Measurements from ENCODE around the gene CNP.

The CNP gene

DNA sequence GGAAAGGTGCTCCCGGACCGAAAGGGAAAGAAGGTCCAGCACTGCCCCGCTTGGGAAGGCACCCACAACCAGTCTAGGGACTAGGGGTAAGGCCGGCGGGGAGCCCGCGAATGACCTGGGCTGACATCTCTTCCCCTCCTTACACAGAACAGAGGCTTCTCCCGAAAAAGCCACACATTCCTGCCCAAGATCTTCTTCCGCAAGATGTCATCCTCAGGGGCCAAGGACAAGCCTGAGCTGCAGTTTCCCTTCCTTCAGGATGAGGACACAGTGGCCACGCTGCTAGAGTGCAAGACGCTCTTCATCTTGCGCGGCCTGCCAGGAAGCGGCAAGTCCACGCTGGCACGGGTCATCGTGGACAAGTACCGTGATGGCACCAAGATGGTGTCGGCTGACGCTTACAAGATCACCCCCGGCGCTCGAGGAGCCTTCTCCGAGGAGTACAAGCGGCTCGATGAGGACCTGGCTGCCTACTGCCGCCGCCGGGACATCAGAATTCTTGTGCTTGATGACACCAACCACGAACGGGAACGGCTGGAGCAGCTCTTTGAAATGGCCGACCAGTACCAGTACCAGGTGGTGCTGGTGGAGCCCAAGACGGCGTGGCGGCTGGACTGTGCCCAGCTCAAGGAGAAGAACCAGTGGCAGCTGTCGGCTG, 1.5 kb downstream of the CNP start:
- no peak overlapping the region for H3K9ac ChIP-seq (ENCODE audit: low read length)
- no peaks in the 10 kb centered on the region for H3K9me3 ChIP-seq (ENCODE audit: control insufficient read depth, low read length)
- no peaks in the 10 kb centered on the region for H3K36me3 ChIP-seq (ENCODE audit: control insufficient read depth, insufficient read depth, low read length)
- peak overlapping the region; percentile 32 for H3K4me3 ChIP-seq (ENCODE audit: low read length)
- no peaks in the 10 kb centered on the region for H3K27me3 ChIP-seq (ENCODE audit: control insufficient read depth, insufficient read depth, low read length)
- peaks cover 24% of the 10 kb centered on the region for H3K4me1 ChIP-seq (ENCODE audit: control insufficient read depth, insufficient read depth, low read length)

DNA sequence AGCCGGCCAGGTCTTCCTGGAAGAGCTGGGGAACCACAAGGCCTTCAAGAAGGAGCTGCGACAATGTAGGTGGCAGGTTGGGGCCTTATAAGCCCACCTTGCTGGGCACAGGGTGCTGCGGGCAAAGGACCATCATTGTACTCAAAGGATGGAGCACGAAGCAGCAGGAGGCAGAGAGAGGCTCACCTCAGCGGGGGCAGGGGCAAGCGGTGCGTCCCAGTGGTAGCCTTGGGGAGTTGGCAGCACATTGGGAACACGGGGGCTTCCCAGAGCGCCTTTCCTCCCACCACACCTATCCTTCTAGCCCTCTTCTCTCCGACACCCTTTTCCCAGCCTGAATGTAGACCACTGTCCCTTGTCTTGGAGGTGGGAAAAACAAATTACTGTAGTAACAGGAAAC, 2.1 kb downstream of the CNP start:
- Histone ChIP-seq H3K36me3 (ENCODE audit: control insufficient read depth, insufficient read depth, low read length) (no peaks in the 10 kb centered on the region), H3K4me1 (ENCODE audit: control insufficient read depth, insufficient read depth, low read length) (peaks cover 24% of the 10 kb centered on the region), H3K9ac (ENCODE audit: low read length) (no peak overlapping the region), H3K4me3 (ENCODE audit: low read length) (no peak overlapping the region), H3K9me3 (ENCODE audit: control insufficient read depth, low read length) (no peaks in the 10 kb centered on the region), H3K27me3 (ENCODE audit: control insufficient read depth, insufficient read depth, low read length) (no peaks in the 10 kb centered on the region)

- Histone ChIP-seq H3K36me3 (ENCODE audit: control insufficient read depth, insufficient read depth, low read length) (peaks cover 15% of the 10 kb centered on the region), H3K4me3 (ENCODE audit: low read length) (no peak overlapping the region), H3K27me3 (ENCODE audit: control insufficient read depth, insufficient read depth, low read length) (no peaks in the 10 kb centered on the region), H3K9ac (ENCODE audit: low read length) (peak overlapping the region; percentile 8), H3K9me3 (ENCODE audit: control insufficient read depth, low read length) (no peaks in the 10 kb centered on the region), H3K4me1 (ENCODE audit: control insufficient read depth, insufficient read depth, low read length) (peaks cover 22% of the 10 kb centered on the region)
Measured at GRCh38 chr17:41970901-41971331, 4.3 kb downstream of the CNP start.

- peaks cover 22% of the 10 kb centered on the region for H3K4me1 ChIP-seq (ENCODE audit: control insufficient read depth, insufficient read depth, low read length)
- H3K9me3 ChIP-seq (ENCODE audit: control insufficient read depth, low read length): no peaks in the 10 kb centered on the region
- no peak overlapping the region for H3K4me3 ChIP-seq (ENCODE audit: low read length)
- no peaks in the 10 kb centered on the region for H3K27me3 ChIP-seq (ENCODE audit: control insufficient read depth, insufficient read depth, low read length)
- peaks cover 18% of the 10 kb centered on the region for H3K36me3 ChIP-seq (ENCODE audit: control insufficient read depth, insufficient read depth, low read length)
- no peak overlapping the region for H3K9ac ChIP-seq (ENCODE audit: low read length)
Measured at GRCh38 chr17:41971721-41972523, 5.3 kb downstream of the CNP start.

DNA sequence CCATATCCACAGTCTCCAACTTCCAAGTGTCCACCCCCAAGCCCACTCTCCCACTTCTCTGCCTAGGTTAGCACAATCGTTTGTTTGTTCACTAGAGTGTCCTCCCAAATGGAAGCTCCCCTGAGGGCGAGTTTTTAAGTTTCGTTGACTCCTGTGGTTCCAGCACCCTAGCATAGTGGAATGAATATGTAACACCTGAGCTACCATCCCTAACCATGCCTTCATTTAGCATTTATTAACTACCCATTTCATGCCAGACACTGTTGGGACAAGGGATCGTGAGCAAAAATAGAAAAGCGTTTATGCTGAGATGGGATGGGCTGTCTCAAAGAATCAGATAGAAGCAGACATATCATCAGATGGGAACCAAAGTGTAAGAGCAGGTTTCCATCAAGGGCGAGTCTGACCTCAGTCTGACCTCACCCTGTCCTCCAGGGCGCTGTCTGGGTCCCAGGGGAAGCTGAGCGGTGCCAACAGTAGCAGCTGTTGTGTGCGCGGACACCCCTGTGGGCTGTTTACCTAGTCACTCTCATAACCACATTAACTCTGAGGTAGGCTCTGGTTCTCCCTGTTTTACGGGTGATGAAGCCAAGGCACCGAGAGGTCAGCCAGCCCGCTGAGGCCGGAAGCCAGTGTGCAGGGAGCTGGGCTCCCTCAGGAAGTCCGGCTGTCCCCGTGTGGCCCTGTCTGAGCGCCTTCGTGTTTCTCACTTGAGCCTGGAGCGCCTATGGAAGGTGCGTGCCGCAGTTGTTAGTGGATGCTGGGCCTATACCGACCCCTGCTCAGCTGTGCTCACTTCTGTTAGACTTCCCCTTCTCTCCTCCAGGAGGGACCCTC, 6.2 kb downstream of the CNP start:
- Histone ChIP-seq H3K4me1 (ENCODE audit: control insufficient read depth, insufficient read depth, low read length) (peaks cover 28% of the 10 kb centered on the region), H3K4me3 (ENCODE audit: low read length) (no peak overlapping the region), H3K9me3 (ENCODE audit: control insufficient read depth, low read length) (no peaks in the 10 kb centered on the region), H3K9ac (ENCODE audit: low read length) (peak overlapping the region; percentile 11), H3K27me3 (ENCODE audit: control insufficient read depth, insufficient read depth, low read length) (no peaks in the 10 kb centered on the region), H3K36me3 (ENCODE audit: control insufficient read depth, insufficient read depth, low read length) (peaks cover 18% of the 10 kb centered on the region)

DNA sequence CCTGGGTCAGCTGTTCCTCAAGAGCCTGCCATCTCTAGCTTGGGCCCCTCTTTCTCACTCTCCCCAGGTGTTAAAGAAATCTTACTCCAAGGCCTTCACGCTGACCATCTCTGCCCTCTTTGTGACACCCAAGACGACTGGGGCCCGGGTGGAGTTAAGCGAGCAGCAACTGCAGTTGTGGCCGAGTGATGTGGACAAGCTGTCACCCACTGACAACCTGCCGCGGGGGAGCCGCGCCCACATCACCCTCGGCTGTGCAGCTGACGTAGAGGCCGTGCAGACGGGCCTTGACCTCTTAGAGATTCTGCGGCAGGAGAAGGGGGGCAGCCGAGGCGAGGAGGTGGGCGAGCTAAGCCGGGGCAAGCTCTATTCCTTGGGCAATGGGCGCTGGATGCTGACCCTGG, 6.8 kb downstream of the CNP start:
- Histone ChIP-seq H3K36me3 (ENCODE audit: control insufficient read depth, insufficient read depth, low read length) (peaks cover 18% of the 10 kb centered on the region), H3K4me1 (ENCODE audit: control insufficient read depth, insufficient read depth, low read length) (peaks cover 28% of the 10 kb centered on the region), H3K4me3 (ENCODE audit: low read length) (no peak overlapping the region)

GRCh38 chr17:41974031-41974430, 7.4 kb downstream of the CNP start:
- no peaks in the 10 kb centered on the region for H3K9me3 ChIP-seq (ENCODE audit: control insufficient read depth, low read length)
- H3K9ac ChIP-seq (ENCODE audit: low read length): no peak overlapping the region
- peaks cover 18% of the 10 kb centered on the region for H3K36me3 ChIP-seq (ENCODE audit: control insufficient read depth, insufficient read depth, low read length)
- no peak overlapping the region for H3K4me3 ChIP-seq (ENCODE audit: low read length)
- H3K27me3 ChIP-seq (ENCODE audit: control insufficient read depth, insufficient read depth, low read length): no peaks in the 10 kb centered on the region
- peaks cover 26% of the 10 kb centered on the region for H3K4me1 ChIP-seq (ENCODE audit: control insufficient read depth, insufficient read depth, low read length)

More for the DNA sequence above, 6.8 kb downstream of the CNP start:
- Histone ChIP-seq H3K9ac (ENCODE audit: low read length) (peak overlapping the region; percentile 6), H3K27me3 (ENCODE audit: control insufficient read depth, insufficient read depth, low read length) (no peaks in the 10 kb centered on the region), H3K9me3 (ENCODE audit: control insufficient read depth, low read length) (no peaks in the 10 kb centered on the region)

DNA sequence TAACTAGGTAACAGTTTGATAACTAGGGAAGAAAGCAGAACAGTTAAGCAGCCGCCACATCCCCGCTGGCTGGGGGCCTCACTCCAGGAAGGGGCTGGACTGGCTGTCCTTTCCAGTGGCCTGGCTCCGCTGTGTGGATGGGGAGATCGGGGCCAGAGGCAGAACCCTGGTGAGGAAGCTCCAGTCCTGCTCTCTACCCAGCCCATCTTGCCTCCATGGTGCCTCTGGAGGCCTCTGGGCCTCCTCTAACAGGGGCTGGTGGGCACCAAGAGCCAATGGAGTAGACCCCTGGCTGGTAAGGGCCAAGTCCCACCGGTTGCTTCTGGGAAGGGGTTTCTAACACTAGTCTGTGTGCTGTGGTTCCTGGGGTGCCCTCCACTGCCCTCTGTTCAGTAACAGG, 8.1 kb downstream of the CNP start:
- H3K27me3 ChIP-seq (ENCODE audit: control insufficient read depth, insufficient read depth, low read length): no peaks in the 10 kb centered on the region
- H3K9ac ChIP-seq (ENCODE audit: low read length): no peak overlapping the region
- peaks cover 23% of the 10 kb centered on the region for H3K4me1 ChIP-seq (ENCODE audit: control insufficient read depth, insufficient read depth, low read length)
- peaks cover 18% of the 10 kb centered on the region for H3K36me3 ChIP-seq (ENCODE audit: control insufficient read depth, insufficient read depth, low read length)
- no peaks in the 10 kb centered on the region for H3K9me3 ChIP-seq (ENCODE audit: control insufficient read depth, low read length)
- no peak overlapping the region for H3K4me3 ChIP-seq (ENCODE audit: low read length)

DNA sequence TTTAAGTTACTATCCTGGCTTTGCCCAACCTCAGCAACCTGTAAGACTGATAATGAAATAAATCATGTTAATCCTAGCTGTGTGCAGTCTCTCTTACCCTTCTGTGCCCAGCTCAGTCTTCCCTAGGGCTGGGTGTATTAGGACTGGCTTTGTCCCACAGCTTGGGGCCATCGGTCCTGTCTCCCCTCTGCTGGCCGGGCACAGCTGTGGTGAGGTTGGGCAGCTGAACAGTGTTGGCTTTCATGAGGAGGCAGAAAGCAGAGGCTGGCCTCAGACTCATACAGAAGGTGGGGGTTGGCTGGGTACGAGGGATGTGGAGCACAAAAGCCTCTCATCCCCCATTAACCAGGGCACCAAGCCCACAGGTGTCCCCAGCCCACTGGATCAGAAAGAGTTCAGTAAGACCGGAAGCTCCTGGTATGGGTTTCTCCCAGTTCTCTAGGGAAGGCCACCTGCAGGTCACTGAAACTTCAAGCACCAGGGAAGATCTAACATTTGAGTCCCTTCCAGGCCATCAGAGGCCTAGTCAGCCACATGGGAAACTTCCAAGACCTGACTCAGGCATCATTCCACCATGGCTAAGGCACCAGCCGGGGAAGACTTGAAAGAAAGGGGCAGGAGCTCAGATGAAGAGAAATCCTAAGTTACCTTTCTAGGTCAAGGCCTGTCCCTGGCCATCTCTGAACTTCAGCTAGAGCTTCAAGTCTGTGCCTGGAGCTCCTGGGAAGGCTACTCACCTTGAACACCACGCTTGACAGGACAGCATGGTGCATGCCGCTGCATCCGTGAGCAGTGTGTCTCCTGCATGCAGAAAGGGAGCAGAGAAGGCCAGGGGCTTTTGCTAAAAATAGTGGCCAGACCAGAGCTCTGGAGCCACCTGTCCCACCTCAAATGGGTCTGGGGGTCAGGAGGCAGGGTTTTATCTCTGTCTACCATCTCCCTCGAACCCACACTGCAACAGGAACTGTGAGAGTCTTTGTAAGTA, 8.8 kb downstream of the CNP start:
- no peaks in the 10 kb centered on the region for H3K9me3 ChIP-seq (ENCODE audit: control insufficient read depth, low read length)
- no peak overlapping the region for H3K9ac ChIP-seq (ENCODE audit: low read length)
- no peaks in the 10 kb centered on the region for H3K27me3 ChIP-seq (ENCODE audit: control insufficient read depth, insufficient read depth, low read length)
- H3K4me1 ChIP-seq (ENCODE audit: control insufficient read depth, insufficient read depth, low read length): peaks cover 23% of the 10 kb centered on the region
- no peak overlapping the region for H3K4me3 ChIP-seq (ENCODE audit: low read length)
- peaks cover 18% of the 10 kb centered on the region for H3K36me3 ChIP-seq (ENCODE audit: control insufficient read depth, insufficient read depth, low read length)

DNA sequence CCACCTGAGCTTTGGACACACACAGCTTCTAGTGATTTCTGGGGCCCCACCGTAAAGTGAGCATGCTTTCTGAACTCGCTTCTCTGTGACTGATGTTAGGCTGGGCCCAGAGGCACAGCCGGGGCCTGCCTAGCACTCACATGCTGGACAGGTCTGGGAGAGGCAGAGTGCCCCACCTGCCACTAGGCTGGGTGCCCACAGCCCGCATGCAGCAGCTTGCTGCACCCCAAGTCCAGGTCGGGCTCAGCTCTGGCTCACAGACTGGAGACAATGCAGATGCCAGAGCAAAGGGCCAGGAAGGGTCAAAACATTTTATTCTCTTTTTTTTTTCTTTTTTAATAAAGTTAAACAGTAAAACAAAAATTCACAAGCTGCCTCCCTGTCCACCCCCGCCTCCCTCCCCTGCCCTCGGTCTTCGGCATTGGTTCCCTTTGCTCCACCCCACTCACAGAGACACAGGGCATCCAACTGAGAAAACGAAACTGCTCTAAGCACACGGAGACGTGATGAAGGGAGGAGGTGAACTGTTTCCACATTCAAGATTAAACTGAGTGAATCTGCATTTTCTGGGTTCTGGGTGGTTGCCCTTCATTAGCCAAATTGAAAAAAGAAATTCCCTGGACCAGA, 9.7 kb downstream of the CNP start:
- Histone ChIP-seq H3K27me3 (ENCODE audit: control insufficient read depth, insufficient read depth, low read length) (no peaks in the 10 kb centered on the region), H3K9ac (ENCODE audit: low read length) (no peak overlapping the region), H3K4me3 (ENCODE audit: low read length) (no peak overlapping the region), H3K36me3 (ENCODE audit: control insufficient read depth, insufficient read depth, low read length) (peaks cover 18% of the 10 kb centered on the region), H3K4me1 (ENCODE audit: control insufficient read depth, insufficient read depth, low read length) (peaks cover 17% of the 10 kb centered on the region), H3K9me3 (ENCODE audit: control insufficient read depth, low read length) (no peaks in the 10 kb centered on the region)

GRCh38 chr17:41977991-41978390, 11.4 kb downstream of the CNP start:
- peaks cover 22% of the 10 kb centered on the region for H3K36me3 ChIP-seq (ENCODE audit: control insufficient read depth, insufficient read depth, low read length)
- H3K9ac ChIP-seq (ENCODE audit: low read length): no peak overlapping the region
- H3K4me3 ChIP-seq (ENCODE audit: low read length): no peak overlapping the region
- no peaks in the 10 kb centered on the region for H3K9me3 ChIP-seq (ENCODE audit: control insufficient read depth, low read length)
- H3K27me3 ChIP-seq (ENCODE audit: control insufficient read depth, insufficient read depth, low read length): no peaks in the 10 kb centered on the region
- peaks cover 31% of the 10 kb centered on the region for H3K4me1 ChIP-seq (ENCODE audit: control insufficient read depth, insufficient read depth, low read length)

Data from mucosa of stomach (tissue), 1 donor.